ENCODE data around the gene SMC3.
A peak's percentile ranks its signal among the peaks of the same experiment; 100 is the strongest.
"Not testable (repeated sequence)": the region's sequence is repeated elsewhere in the genome, so short reads cannot be mapped to it uniquely, and the experiment has no call there.

Gene SMC3

GRCh38 chr10:110609605-110610004 lies 42.1 kb downstream of the SMC3 start:
- Histone ChIP-seq H3K27ac (ENCODE audit: low read depth, low read length) (no peak overlapping the region), H3K9me3 (ENCODE audit: insufficient read depth, low read length) (no peaks in the 10 kb centered on the region)
- TF ChIP-seq CTCF (IDR thresholded peaks at IDR 0.05; ENCODE audit: insufficient read depth, low read length, poor library complexity, severe bottlenecking): no peak
- no peak for TF ChIP-seq EZH2phosphoT487 (conservative IDR thresholded peaks at IDR 0.05; ENCODE audit: low read length)

GRCh38 chr10:110610308-110610774 lies 42.8 kb downstream of the SMC3 start:
- Histone ChIP-seq H3K9ac (ENCODE audit: low read length) (no peak overlapping the region), H3K9me3 (ENCODE audit: insufficient read depth, low read length) (no peaks in the 10 kb centered on the region), H4K20me1 (ENCODE audit: low read depth, low read length) (no peaks in the 10 kb centered on the region), H3F3A (ENCODE audit: insufficient read depth) (peaks cover 21% of the 10 kb centered on the region), H3K27me3 (ENCODE audit: low read length) (no peaks in the 10 kb centered on the region), H3K9me2 (replicated peaks; ENCODE audit: insufficient read depth, low read length) (no peaks in the 10 kb centered on the region), H3K4me2 (ENCODE audit: low read depth, low read length, poor library complexity, severe bottlenecking) (no peak overlapping the region), H3K4me3 (ENCODE audit: insufficient read depth, low read length, poor library complexity, severe bottlenecking) (no peak overlapping the region), H3K36me3 (ENCODE audit: low read length) (peaks cover 8% of the 10 kb centered on the region), H3K79me2 (ENCODE audit: insufficient read depth, low read length) (no peaks in the 10 kb centered on the region), H3K27ac (ENCODE audit: low read depth, low read length) (no peak overlapping the region), H2AFZ (ENCODE audit: low read depth, low read length, severe bottlenecking) (no peak overlapping the region)
- TF ChIP-seq EZH2phosphoT487 (conservative IDR thresholded peaks at IDR 0.05; ENCODE audit: low read length) (no peak), CTCF (IDR thresholded peaks at IDR 0.05; ENCODE audit: insufficient read depth, low read length, poor library complexity, severe bottlenecking) (peak; percentile 84)

More at GRCh38 chr10:110609605-110610004, 42.1 kb downstream of the SMC3 start:
- Histone ChIP-seq H3K9ac (ENCODE audit: low read length) (no peak overlapping the region), H4K20me1 (ENCODE audit: low read depth, low read length) (no peaks in the 10 kb centered on the region), H3F3A (ENCODE audit: insufficient read depth) (peaks cover 24% of the 10 kb centered on the region), H2AFZ (ENCODE audit: low read depth, low read length, severe bottlenecking) (no peak overlapping the region), H3K9me2 (replicated peaks; ENCODE audit: insufficient read depth, low read length) (no peaks in the 10 kb centered on the region), H3K27me3 (ENCODE audit: low read length) (no peaks in the 10 kb centered on the region), H3K79me2 (ENCODE audit: insufficient read depth, low read length) (no peaks in the 10 kb centered on the region), H3K4me3 (ENCODE audit: insufficient read depth, low read length, poor library complexity, severe bottlenecking) (no peak overlapping the region), H3K36me3 (ENCODE audit: low read length) (peaks cover 15% of the 10 kb centered on the region), H3K4me2 (ENCODE audit: low read depth, low read length, poor library complexity, severe bottlenecking) (no peak overlapping the region)

- not testable (repeated sequence) for H3K9me2 ChIP-seq (replicated peaks; ENCODE audit: insufficient read depth, low read length); H2AFZ ChIP-seq (ENCODE audit: low read depth, low read length, severe bottlenecking); H3K27me3 ChIP-seq (ENCODE audit: low read length); H3K36me3 ChIP-seq (ENCODE audit: low read length); H3K27ac ChIP-seq (ENCODE audit: low read depth, low read length); H3K4me3 ChIP-seq (ENCODE audit: insufficient read depth, low read length, poor library complexity, severe bottlenecking); H3K9ac ChIP-seq (ENCODE audit: low read length); H3K4me2 ChIP-seq (ENCODE audit: low read depth, low read length, poor library complexity, severe bottlenecking); H3K79me2 ChIP-seq (ENCODE audit: insufficient read depth, low read length); H4K20me1 ChIP-seq (ENCODE audit: low read depth, low read length); H3K9me3 ChIP-seq (ENCODE audit: insufficient read depth, low read length)
- peaks cover 17% of the 10 kb centered on the region; the same call in 1 of the 2 replicates for H3F3A ChIP-seq (ENCODE audit: insufficient read depth)
These were observed 43.3 kb downstream of the SMC3 start for GRCh38 chr10:110610781-110611180.

- H3K9me2 ChIP-seq (replicated peaks; ENCODE audit: insufficient read depth, low read length): no peaks in the 10 kb centered on the region
These were observed 44.6 kb downstream of the SMC3 start for GRCh38 chr10:110612087-110612486.

More at GRCh38 chr10:110612087-110612486, 44.6 kb downstream of the SMC3 start:
- H4K20me1 ChIP-seq (ENCODE audit: low read depth, low read length): no peaks in the 10 kb centered on the region
- H3K9ac ChIP-seq (ENCODE audit: low read length): peak overlapping the region; percentile 4; the same call in 1 of the 2 replicates
- peaks cover 11% of the 10 kb centered on the region; the same call in 1 of the 2 replicates for H3F3A ChIP-seq (ENCODE audit: insufficient read depth)
- no peak overlapping the region for H2AFZ ChIP-seq (ENCODE audit: low read depth, low read length, severe bottlenecking)
- H3K36me3 ChIP-seq (ENCODE audit: low read length): no peaks in the 10 kb centered on the region
- H3K27ac ChIP-seq (ENCODE audit: low read depth, low read length): peak overlapping the region; percentile 42
- H3K4me3 ChIP-seq (ENCODE audit: insufficient read depth, low read length, poor library complexity, severe bottlenecking): no peak overlapping the region
- H3K4me2 ChIP-seq (ENCODE audit: low read depth, low read length, poor library complexity, severe bottlenecking): peak overlapping the region; percentile 44
- no peaks in the 10 kb centered on the region for H3K79me2 ChIP-seq (ENCODE audit: insufficient read depth, low read length)
- H3K9me3 ChIP-seq (ENCODE audit: insufficient read depth, low read length): no peaks in the 10 kb centered on the region
- TF ChIP-seq EZH2phosphoT487 (conservative IDR thresholded peaks at IDR 0.05; ENCODE audit: low read length) (no peak), CTCF (IDR thresholded peaks at IDR 0.05; ENCODE audit: insufficient read depth, low read length, poor library complexity, severe bottlenecking) (no peak)
- no peaks in the 10 kb centered on the region for H3K27me3 ChIP-seq (ENCODE audit: low read length)

Measured in SU-DHL-6 (cell line).